GM19455 (cell line): ENCODE data around the gene CBARP.
"Not testable (repeated sequence)": the region's sequence is repeated elsewhere in the genome, so short reads cannot be mapped to it uniquely, and the experiment has no call there.

Experiments
- ATAC-seq: cut with Tn5 transposase; IDR thresholded peaks from one replicate; pipeline ENCODE4 v1.9.1; 2021; ENCODE audit not compliant: unreplicated experiment

The CBARP gene

DNA sequence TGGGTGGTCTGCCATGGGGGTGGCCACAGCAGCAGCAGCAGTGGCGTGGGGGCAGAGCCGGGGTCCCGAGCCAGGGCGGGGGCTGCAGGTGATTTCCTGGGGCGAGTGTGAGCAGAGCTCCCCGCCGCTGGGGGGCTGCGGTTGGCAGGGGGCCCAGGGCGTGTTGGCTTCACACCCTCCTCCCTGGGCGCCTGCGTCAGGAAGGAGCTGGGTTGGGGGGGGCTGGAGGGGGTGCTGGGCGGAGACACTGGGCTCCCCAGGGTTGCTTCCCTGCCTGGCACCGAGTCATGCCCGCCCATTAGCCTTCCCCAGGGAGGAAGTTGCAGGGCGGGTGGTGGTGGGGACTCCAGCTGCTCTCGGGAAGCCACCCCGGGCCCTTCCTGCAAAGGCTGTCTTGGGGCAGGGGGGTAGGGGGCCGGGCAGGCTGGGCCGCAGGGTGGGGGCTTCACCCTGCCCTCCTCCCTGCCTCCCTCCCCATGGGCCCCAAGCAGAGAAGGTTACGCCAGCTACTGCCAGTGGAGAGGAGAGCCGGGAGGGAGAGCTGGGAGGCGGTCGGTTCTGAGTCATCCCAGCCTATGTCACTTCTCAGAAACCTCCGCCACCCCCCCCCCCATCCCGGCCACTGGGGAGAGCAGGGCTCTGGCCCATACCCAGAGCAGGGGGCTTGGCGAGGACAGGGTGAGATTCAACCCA, 15.2 kb upstream of the CBARP start:
- no peak for ATAC-seq

DNA sequence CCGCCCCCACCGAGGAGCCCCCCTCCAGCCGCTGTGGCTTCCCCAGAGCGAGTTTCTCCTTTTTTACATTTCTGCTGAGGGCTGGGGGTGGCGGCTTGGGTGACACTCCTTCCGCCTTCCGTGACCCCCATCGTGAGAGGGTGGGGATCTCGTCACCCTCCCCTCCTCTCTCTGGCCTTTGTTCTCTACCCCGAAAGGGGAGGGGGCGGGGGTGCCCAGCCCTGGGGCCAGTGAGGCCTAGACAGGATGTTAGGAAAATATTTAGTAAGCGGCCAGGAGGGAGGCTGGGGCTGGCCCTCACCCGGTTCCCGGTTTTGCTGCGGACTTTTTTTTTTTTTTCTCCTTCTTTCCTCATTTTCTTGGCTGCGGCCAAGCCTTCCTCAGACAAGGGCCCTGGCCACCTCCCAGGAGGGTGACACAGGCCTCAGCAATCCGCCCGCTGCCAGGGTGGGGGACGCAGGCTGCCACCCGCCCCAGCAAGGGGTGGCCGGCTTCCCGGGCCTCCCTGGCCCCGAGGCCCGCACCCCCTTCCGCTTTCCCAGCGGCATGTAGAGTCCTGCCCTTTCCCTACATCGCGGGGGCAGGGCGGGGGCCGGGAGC, 14.5 kb upstream of the CBARP start:
- ATAC-seq = no peak

DNA sequence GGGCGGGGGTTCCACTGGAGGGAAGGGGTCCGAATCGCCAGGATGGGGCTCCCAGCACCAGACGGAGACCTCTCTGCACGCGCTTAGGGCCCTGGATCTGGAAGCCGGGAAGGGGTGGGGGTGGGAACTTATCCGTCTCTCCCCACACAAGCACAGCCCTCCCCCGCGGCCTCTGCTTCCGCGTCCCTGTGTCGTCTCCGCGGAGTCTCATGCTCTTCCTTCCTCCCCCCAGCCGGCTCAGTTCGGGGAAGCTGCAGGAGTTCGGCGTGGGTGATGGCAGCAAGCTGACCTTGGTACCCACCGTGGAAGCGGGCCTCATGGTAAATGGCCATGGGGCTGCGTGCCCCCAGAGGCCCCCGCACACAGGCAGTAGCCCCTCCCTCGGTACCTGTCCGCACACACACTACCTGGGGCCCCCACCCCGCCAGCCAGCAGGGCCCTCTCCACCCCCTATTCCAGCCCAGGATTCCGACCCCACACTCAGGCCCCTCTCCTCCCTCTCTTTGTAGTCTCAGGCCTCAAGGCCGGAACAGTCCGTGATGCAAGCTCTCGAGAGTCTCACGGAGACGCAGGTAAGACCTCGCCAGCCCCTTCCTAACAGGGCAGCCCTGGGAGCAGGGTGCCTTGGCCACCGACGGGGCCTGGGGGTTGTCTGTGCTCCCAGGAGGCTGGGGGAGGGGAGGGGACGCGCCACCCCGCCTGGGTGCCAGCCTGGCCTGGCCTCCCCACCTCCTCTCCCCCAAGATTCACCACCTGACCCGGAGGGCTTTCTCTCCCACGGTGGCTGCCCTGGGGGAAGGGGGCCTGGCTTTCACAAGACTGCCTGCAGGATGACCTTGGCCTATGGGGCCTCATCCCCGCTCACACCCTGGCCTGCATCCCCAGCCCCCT, 13.8 kb upstream of the CBARP start:
- ATAC-seq = no peak

DNA sequence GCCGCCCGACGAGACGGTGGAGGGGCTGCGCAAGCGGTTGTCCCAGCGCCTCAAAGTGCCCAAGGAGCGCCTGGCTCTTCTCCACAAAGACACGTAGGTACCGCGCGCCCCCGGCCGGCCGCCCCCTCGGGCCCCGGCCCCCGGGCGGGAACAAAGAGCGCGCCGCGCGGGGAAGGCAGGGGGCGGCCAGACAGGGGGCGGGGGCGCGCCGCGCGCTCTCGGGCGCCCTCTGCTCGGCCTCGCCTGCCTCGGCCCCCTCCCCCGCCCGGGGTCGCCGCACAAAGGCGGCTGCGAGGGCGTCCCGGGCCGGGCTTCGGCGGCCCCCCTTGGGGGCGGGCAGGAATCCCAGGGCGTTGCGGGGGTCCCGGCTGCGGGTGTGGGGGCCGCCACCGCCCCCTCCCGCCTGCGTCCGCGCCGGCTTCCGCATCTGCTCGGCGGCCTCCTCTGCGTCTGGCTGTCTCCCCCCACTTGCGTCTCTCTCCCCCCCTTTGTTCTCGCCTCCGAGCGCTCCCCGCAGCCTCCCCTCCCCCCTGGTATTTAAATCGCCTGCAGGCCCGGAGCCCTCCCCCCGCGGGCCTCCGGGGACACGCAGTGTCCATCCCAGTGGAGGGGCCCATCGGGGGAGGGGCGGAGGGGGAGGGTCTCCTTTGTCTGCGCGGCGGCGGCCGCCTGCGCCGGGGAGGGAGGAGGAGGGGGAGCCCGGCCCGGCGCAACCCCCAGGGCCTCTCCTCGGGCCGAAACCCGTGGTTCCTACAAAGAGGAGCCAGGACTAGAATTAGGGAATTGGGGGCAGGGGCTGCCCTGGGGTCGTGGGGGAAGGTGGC, 12.8 kb upstream of the CBARP start:
- ATAC-seq = no peak

DNA sequence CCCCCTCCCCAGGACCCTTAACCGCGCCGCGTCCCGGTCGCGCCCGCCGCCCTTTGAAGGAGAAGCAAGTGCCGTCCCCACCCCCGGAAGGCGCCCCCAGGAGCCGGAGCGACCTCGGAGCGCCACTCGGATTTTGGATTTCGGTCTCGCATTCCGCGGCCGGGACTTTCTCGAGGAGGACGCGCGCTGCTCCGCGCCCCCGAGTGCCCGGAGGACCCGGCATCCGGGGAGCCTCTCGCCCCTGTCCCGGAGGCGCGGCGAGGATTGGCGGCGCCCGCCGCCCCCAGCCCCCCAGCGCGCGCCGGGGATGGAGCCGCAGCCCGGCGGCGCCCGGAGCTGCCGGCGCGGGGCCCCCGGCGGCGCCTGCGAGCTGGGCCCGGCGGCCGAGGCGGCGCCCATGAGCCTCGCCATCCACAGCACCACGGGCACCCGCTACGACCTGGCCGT, 12.2 kb upstream of the CBARP start:
- no peak for ATAC-seq

DNA sequence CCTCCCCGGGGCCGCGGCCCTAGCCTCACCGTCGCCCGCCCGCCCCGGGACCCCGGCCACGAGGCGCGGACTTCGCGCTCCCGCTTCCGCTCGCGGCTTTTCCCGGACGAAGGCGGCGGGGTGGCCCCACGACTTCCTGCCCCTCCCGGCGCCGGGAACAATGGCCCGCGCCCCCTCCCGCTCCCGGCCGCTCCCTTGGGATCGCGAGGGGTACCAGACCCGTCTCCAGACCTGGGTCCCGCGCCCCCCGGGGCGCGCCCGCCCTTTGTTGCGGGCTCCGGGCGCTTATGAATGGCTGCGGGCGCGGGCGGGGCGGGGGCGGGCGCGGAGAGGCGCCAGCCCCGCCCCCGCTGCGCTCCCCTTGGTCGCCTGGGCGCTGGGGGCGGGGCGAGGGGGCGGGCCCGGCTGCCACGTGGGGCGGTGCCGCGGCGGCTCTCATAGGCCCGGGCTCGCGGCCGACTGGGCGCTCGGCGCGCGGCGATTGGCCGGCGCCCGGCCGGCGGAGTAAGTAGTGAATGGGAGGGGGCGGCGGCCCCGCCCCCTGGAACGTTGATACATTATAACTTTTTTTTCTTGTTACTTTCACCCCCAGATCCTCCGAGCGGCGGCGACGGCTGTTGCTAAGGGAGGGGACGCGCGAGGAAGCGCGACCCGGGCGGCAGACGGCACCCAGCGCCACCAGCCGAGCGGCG, 11.6 kb upstream of the CBARP start:
- peak; percentile 40 for ATAC-seq

DNA sequence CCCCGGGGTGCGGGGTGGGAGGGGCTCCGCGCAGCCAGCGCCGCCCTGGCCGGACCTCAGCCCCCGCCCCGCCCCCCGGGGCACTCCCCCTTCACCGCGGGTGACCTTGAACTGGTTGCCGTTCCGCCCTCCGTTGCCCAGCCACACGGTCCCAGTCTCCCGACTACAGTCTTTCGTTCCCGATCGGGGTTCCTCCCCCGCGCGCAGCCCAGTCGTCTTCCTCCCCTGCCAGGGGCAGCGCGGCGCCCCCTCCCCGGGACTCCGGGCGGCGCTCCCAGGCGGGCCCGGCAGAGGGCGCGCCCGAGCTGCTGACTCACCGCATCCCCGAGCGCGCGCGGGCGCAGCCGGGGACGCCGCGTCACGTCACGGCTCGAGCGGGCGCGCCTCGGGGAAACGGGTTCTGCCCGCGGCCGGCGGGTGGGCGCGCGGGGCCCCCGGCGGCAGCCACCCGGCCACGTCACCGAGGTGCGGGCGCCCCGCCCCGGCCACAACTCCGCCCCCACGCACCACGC, 11.0 kb upstream of the CBARP start:
- peak; percentile 29 for ATAC-seq

DNA sequence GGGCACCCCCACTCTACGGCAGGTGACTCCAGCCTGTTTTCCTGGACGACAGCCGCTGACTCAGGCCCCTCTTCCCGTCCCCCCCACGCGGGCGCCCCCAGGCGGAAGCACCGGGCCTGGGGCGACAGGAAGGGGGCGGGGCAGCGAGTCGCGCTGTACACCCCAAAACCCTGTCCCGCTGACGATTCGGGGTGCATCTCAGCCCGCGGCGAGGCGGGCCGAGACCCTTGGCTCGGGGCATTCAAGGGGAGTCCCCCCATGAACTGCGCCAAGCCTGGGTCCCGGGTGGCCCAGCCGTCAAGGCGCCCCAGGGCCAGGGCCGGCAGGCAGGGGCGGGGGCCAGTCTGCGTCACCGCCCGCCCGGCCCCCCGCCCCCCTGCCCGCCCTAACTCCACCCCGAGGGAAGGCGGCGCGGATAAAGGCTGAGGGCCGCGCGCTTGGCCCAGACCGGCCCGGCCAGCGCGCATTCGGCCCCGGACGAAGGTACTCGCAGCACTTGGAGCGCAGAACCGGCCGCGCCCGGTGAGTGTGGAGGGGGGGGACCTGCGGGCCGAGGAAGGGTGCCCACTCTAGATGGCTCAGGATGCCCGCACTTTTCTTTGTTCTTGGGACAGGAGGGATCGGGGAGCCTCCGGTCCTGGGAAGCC, 10.5 kb upstream of the CBARP start, which contains the start of gene MIDN:
Gene MIDN (plus strand): TSS at position 445 of the 647 bp plus-strand sequence. CDS start 1,714 bp downstream, outside the sequence.
- peak; percentile 15 for ATAC-seq

DNA sequence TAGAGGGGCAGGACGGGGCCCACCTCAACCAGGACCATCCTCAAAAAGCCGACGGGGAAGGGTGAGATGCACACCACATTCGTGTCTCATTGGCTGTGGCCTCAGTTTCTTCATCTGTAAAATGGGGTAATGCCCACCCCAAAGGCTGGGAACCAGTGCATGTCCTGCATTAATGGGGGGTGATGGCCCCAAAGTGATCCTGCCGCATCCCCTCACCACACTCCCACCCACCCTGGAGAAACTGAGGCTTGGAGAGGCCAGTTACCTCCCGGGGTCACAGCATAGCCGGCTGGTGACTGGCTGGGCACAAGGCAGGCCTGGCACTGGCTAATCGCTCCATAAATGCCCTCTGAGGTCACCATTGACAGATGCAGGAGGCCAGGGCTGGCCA, 9.9 kb upstream of the CBARP start:
- ATAC-seq = no peak

DNA sequence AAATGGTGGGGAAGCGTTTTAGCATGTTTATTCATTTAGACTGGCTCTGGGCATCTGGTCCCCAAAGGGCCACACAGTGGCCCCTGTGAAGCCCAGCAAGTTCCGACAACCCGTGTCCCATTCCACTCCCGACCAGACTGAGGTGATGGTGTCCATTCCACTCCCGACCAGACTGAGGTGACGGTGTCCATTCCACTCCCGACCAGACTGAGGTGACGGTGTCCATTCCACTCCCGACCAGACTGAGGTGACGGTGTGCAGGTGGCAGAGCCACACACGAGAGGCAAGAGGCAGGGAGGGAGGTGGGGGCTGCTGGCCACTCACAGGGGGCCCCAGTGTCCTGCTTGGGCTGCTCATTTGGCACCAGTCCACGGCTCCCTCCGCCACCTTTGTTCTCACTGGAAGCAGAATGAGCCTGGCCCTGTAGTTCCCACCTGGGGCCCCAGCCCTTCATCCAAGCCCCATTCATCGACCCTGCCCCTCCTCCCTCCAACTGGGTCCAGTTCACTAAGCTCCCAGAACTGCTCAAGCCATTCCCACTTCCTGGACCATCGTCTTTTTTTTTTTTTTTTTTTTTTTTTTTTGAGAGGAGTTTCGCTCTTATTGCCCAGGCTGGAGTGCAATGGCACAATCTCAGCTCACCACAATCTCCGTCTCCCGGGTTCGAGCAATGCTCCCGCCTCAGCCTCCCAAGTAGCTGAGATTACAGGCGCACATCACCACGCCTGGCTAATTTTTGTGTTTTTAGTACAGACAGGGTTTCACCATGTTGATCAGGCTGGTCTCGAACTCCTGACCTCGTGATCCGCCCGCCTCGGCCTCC, 8.7 kb upstream of the CBARP start:
- not testable (repeated sequence) for ATAC-seq

DNA sequence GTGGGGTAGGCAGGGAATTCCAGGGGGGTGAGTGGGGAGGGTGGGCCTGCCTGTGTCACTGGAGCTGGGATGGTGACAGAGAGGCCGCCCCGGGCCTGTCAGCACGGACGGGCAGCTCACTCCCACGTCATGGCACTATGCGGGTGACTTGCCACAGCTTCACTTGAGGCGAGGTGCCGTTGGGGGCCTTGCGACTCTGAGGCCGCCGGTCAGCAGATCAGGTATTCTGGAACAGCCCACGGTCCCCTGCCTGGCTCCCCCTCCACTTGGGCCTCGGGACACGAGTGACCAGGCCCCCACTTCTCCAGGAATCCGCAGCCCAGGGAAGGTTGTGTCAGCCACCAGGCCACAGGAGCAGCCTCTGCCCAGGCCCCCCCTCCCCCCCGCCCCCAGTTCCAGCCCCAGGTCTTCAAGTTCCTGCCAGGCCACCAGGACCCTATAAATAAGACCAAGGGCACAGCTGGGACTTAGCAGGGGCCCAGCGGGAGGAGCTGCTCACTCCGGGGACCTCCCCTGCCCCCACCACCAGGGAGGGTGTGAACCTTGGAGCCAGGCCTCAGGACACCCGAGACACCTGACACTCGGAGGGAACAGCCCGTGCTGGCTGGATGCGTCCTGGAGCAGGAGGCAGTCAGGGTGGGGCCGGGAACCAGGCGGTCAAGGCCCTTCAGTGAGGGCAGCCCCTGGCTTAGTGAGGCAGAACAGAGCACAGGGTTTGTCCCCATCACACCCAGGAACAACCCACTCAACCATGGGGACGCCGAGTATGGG, 7.9 kb upstream of the CBARP start:
- ATAC-seq = no peak

DNA sequence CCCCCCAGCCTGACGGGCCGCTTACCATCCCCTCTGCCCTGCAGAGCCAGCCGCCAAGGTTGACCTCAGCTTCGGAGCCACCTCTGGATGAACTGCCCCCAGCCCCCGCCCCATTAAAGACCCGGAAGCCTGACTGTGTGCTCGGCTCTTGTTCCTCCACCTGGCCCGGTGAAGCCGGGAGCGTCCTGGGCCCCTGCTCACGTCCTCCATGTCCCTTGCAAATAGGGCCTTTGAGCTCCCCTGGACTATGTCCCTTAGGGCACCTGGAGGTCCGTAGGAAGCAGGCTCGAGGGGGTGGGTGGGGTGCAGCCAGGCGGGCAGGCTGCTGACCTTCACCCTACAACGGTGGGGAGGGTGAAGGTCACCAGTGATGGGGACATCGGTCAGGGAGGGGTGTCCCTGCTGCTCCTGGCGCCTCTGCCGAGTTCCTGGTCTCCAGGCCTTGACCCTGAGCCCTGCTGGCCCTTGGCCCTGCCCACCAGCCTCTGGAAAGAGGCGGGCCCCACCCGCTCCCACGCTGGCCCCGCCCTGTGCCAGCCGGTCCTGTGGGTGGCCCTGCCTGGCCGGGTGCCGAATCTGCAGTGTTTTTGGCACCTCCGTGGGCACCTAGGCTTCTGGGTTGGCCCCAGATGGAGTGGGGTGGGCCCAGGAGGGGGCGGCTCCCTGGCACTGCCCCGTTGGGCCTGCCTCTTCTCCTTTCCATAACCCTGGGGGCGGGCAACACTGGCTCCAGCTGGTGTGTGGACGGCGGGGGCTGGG, 7.1 kb upstream of the CBARP start:
- no peak for ATAC-seq

DNA sequence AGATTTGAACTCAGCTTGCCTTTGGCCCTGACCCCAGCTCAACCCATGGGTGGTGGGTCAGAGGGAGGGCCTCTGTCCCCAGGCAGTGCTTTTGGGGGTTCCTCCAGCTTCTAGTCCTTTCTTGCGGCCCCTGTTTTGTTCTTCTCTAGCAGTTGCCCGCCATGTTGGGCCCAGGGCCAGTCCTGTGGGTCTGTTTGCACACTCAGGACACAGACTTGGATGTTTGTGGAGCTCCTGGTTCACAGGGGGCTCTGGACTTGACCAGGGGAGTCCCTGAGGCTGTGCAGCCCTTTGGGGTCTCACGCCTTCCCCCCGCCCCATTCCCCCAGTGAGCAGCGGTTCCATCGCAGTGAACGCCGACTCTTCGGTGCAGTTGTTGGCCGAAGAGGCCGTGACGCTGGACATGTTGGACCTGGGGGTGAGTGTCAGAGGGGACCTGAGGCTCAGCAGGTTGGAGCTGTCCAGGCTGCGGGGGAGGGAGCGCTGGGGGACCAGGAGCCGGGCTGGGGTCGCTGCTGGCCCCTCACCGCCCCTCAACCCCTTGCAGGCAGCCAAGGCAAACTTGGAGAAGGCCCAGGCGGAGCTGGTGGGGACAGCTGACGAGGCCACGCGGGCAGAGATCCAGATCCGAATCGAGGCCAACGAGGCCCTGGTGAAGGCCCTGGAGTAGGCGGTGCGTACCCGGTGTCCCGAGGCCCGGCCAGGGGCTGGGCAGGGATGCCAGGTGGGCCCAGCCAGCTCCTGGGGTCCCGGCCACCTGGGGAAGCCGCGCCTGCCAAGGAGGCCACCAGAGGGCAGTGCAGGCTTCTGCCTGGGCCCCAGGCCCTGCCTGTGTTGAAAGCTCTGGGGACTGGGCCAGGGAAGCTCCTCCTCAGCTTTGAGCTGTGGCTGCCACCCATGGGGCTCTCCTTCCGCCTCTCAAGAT, 6.2 kb upstream of the CBARP start:
- ATAC-seq = no peak

DNA sequence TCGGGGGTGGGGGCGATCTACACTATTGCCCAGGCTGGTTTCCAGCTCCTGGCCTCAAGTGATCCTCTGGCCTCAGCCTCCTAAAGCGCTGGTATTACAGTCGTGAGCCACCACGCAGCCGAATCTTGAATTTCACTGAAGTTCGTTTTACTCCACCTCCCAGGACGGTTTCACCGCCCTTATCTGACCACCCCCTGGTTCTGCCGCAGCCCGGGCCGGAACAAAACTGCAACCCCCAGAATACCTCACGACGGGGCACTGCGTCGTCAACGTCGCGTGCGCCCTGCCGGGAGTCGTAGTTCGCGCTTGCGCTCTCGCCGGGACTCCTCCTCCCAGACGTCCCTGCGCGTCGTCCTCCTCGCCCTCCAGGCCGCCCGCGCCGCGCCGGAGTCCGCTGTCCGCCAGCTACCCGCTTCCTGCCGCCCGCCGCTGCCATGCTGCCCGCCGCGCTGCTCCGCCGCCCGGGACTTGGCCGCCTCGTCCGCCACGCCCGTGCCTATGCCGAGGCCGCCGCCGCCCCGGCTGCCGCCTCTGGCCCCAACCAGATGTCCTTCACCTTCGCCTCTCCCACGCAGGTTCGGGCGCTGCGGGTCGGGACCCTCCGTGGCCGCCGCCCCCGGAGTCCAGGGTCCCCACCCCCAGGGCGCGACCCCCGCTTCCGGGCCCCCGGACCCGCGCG, 3.8 kb upstream of the CBARP start, which contains the start of gene ATP5F1D:
Gene ATP5F1D (plus strand): TSS at position 335 of the 679 bp plus-strand sequence. CDS start 100 bp downstream, at position 435.
- peak; percentile 49 for ATAC-seq

DNA sequence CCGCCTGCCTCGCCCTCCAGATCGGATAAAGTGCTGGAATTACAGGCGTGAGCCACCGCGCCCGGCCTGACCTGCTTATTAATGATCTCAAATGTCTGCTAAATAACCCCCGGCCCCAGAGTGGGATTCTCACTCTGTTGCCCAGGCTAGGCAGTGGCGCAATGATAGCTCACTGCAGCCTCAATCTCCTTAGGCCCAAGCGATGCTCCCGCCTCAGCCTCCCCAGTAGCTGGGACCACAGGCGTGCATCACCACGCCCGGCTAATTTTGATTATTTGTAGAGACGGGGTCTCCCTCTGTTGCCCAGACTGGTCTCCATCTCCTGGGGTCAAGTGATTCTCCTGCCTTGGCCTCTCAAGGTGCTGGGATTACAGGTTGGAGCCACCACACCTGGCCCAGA, 3.1 kb upstream of the CBARP start:
- ATAC-seq = no peak
